ENCODE results near the gene PRPF31. TPM values are rescaled to one million over a fixed set of nuclear protein-coding genes. Genes with fewer than 3 reads are reported as not detected.

PRPF31 gene
- total RNA-seq, 2 donors from 2014 or later = 39.5 to 65.6 TPM

- intact Hi-C loops (cut with DNase I) = no loop called here
- no peak for DNase-seq
- Histone ChIP-seq H3K27ac (no peak overlapping the region), H3K9ac (ENCODE audit: low read depth in 2 of 2, low read length in 2 of 2) (no peak overlapping the region), H3K4me3 (no peak overlapping the region), H3K36me3 (peaks cover 46% of the 10 kb centered on the region), H3K9me3 (no peaks in the 10 kb centered on the region), H3K27me3 (no peaks in the 10 kb centered on the region), H3K4me1 (no peaks in the 10 kb centered on the region)
- TF ChIP-seq CTCF (IDR thresholded peaks at IDR 0.05) = no peak
These were observed 32.1 kb downstream of the PRPF31 start for GRCh38 chr19:54147676-54148075.

GRCh38 chr19:54148158-54148557, 32.6 kb downstream of the PRPF31 start:
- DNase-seq = no peak
- H3K27ac ChIP-seq = no peak overlapping the region
- no peak for TF ChIP-seq CTCF (IDR thresholded peaks at IDR 0.05)
- no peaks in the 10 kb centered on the region for H3K4me1 ChIP-seq
- intact Hi-C loops (cut with DNase I) = no loop called here
- peaks cover 43% of the 10 kb centered on the region for H3K36me3 ChIP-seq
- no peaks in the 10 kb centered on the region for H3K9me3 ChIP-seq
- no peaks in the 10 kb centered on the region for H3K27me3 ChIP-seq
- no peak overlapping the region for H3K9ac ChIP-seq (ENCODE audit: low read depth in 2 of 2, low read length in 2 of 2)
- no peak overlapping the region for H3K4me3 ChIP-seq

- no peak overlapping the region for H3K9ac ChIP-seq (ENCODE audit: low read depth in 2 of 2, low read length in 2 of 2)
- no peaks in the 10 kb centered on the region for H3K9me3 ChIP-seq
- H3K4me1 ChIP-seq = no peaks in the 10 kb centered on the region
- peaks cover 37% of the 10 kb centered on the region for H3K36me3 ChIP-seq
- H3K27ac ChIP-seq = no peak overlapping the region
- no peaks in the 10 kb centered on the region for H3K27me3 ChIP-seq
- intact Hi-C loops (cut with DNase I) = no loop called here
- H3K4me3 ChIP-seq = no peak overlapping the region
- no peak for DNase-seq
- no peak for TF ChIP-seq CTCF (IDR thresholded peaks at IDR 0.05)
These were observed 33.7 kb downstream of the PRPF31 start for GRCh38 chr19:54149021-54149812.

GRCh38 chr19:54151362-54152035, 35.9 kb downstream of the PRPF31 start:
- H3K27me3 ChIP-seq = no peaks in the 10 kb centered on the region
- no peak overlapping the region for H3K27ac ChIP-seq
- H3K36me3 ChIP-seq = peaks cover 38% of the 10 kb centered on the region
- H3K9me3 ChIP-seq = no peaks in the 10 kb centered on the region
- TF ChIP-seq CTCF (IDR thresholded peaks at IDR 0.05) = no peak
- no peaks in the 10 kb centered on the region for H3K4me1 ChIP-seq
- intact Hi-C loops (cut with DNase I) = no loop called here
- H3K4me3 ChIP-seq = no peak overlapping the region
- no peak overlapping the region for H3K9ac ChIP-seq (ENCODE audit: low read depth in 2 of 2, low read length in 2 of 2)
- no peak for DNase-seq

GRCh38 chr19:54152267-54152666, 36.7 kb downstream of the PRPF31 start:
- DNase-seq = no peak
- Histone ChIP-seq H3K27ac (no peak overlapping the region), H3K9ac (ENCODE audit: low read depth in 2 of 2, low read length in 2 of 2) (no peak overlapping the region), H3K9me3 (no peaks in the 10 kb centered on the region), H3K36me3 (peaks cover 41% of the 10 kb centered on the region), H3K4me1 (no peaks in the 10 kb centered on the region), H3K4me3 (no peak overlapping the region), H3K27me3 (no peaks in the 10 kb centered on the region)
- TF ChIP-seq CTCF (IDR thresholded peaks at IDR 0.05) = no peak
- intact Hi-C loops (cut with DNase I) = no loop called here
